Heart left ventricle (tissue), 16 donors: ENCODE results near the gene GP2. TPM values are rescaled to one million over a fixed set of nuclear protein-coding genes. Genes with fewer than 3 reads are reported as not detected.
"Not testable (repeated sequence)": the region's sequence is repeated elsewhere in the genome, so short reads cannot be mapped to it uniquely, and the experiment has no call there.

Experiments
- ATAC-seq, 4 donors: fragments of 200-7000 bp; cut with Tn5 transposase; one replicate each; pipeline ENCODE4 v1.9.1; 2020 to 2022; ENCODE audit warnings: moderate library complexity in 4 of 4, mild to moderate bottlenecking in 3 of 4, moderate number of reproducible peaks in 1 of 4
- DNase-seq, 5 donors: peaks; one replicate each; pipeline ENCODE4 v3.0.0-alpha.2; 2020
- H3K27ac ChIP-seq, 12 donors: fragments of 200-600 bp; sonication (generic) in 4 of 12; one replicate each; pipeline versions ENCODE4 v1.5.0 to v1.8.0; 2016 to 2022; ENCODE audit warnings: mild to moderate bottlenecking in 2 of 12
- H3K27me3 ChIP-seq, 9 donors: fragments of 200-600 bp; sonication (generic) in 2 of 9; one replicate each; pipeline versions ENCODE4 v1.5.1 to v1.8.0; 2016 to 2022; ENCODE audit warnings: mild to moderate bottlenecking in 3 of 9
- H3K36me3 ChIP-seq, 9 donors: fragments of 200-600 bp; sonication (generic) in 2 of 9; one replicate each; pipeline versions ENCODE4 v1.5.0 to v1.8.0; 2018 to 2022; ENCODE audit warnings: mild to moderate bottlenecking in 2 of 9
- H3K4me1 ChIP-seq, 12 donors: fragments of 200-600 bp; sonication (generic) in 4 of 12; one replicate each; pipeline versions ENCODE4 v1.5.0 to v1.8.0; 2016 to 2022; ENCODE audit warnings: mild to moderate bottlenecking in 3 of 12
- H3K4me3 ChIP-seq, 12 donors: fragments of 200-600 bp; sonication (generic) in 4 of 12; one replicate each; pipeline versions ENCODE4 v1.5.0 to v1.8.0; 2017 to 2022; ENCODE audit warnings: mild to moderate bottlenecking in 9 of 12, moderate library complexity in 4 of 12
- H3K9me3 ChIP-seq, 12 donors: fragments of 200-600 bp; sonication (generic) in 4 of 12; one replicate each; pipeline versions ENCODE4 v1.5.0 to v1.8.0; 2016 to 2022; ENCODE audit warnings: mild to moderate bottlenecking in 1 of 12
- CTCF ChIP-seq, 12 donors: fragments of 200-600 bp; sonication (generic) in 4 of 12; IDR thresholded peaks; one replicate each; pipeline versions ENCODE4 v1.5.0 to v1.8.0; 2018 to 2022; ENCODE audit warnings: antibody characterized with exemption in 12 of 12, mild to moderate bottlenecking in 5 of 12
- POLR2A ChIP-seq, 2 donors: fragments of 450-650 bp; IDR thresholded peaks; one replicate each; pipeline ENCODE4 v1.6.1; 2017; ENCODE audit warnings: antibody characterized with exemption in 2 of 2, mild to moderate bottlenecking in 2 of 2, moderate library complexity in 2 of 2
- WGBS, 4 donors: extraction: QIAGEN DNeasy Blood & Tissue Kit in 2 of 4; methylation state at CpG; one replicate each; pipeline versions ENCODE4 v1.1.5 to v1.1.7; 2013 to 2018; 5-methylcytosine and 5-hydroxymethylcytosine counted together
- intact Hi-C, 10 donors: fragments of 100-400 bp; cut with DNase I; formaldehyde crosslinking; loops; one replicate each; pipeline versions ENCODE4 v1.11.1 to v1.14.2; 2022
- polyA plus RNA-seq, 2 donors: library from polyadenylated mRNA; stranded (reverse); fragments of 200-250 nt; gene quantifications; one replicate each; pipeline ENCODE4 v1.2.3, GENCODE V29; 2013
- total RNA-seq, 9 donors: library from RNA; depleted of rRNA in 2 of 9; stranded (reverse); fragments of >200 nt in 2 of 9; fragmentation: NEBNext Ultra II Directional in 3 of 9; extraction: Animal tissue kit (Norgen Biotek cat#: 25700) in 3 of 9; gene quantifications; one replicate each; pipeline versions ENCODE4 v1.1.0 to v1.2.4, GENCODE V29; 2016 to 2023
- donor health status: ischemic (EF 13 %, LVEDD 7.1; RV severe dilation, severe dysfunction).
- donor health status: healthy with polysubstance abuse.
- donor health status: DM: no; HTN: yes; CAD: no.
- donor health status: DM: no; HTN: no; CAD: no.
- donor health status: ischemic (EF 25% LVEDD 6.9; RV normal size, moderate dysfunction).
- donor health status: ischemic (EF 25% LVEDD 5.7; RV mildly dilated, moderate dysfunction).
- donor health status: healthy.
- donor health status: DM: yes; HTN: yes; CAD: no.
- donor health status: ischemic (EF 35%, LVEDD 5.7; RV mildly dilated, moderate dysfunction).
- donor health status: nonischemic (EF 11% LVEDD 7.7; RV severe dilation, severe dysfunction).
- donor health status: DM: yes; HTN: yes; CAD: no.
- donor health status: PGD.
- donor health status: ischemic (EF 29% LVEDD 5.4; RV normal size, mild dysfunction).
- donor health status: nonischemic (EF 23%, LVEDD 6.1; RV moderate dilation, normal function).

Gene GP2
- total and polyA plus RNA-seq, 11 donors, result 0.22 to 4.0 (median 2.5) TPM; not detected in 5

GRCh38 chr16:20325005-20325404, 2.3 kb downstream of the GP2 start:
- no peak for DNase-seq
- no peaks in the 10 kb centered on the region for H3K36me3 ChIP-seq
- H3K27ac ChIP-seq, result no peak overlapping the region
- 48 to 73% (median 64%) methylated on average over 3 of the region's 3 CpGs for WGBS, 4 donors
- intact Hi-C loops, result no loop called here
- no peaks in the 10 kb centered on the region for H3K9me3 ChIP-seq
- no peaks in the 10 kb centered on the region for H3K4me1 ChIP-seq
- peaks cover 0 to 8% (median 0%) of the 10 kb centered on the region in 9 donors for H3K27me3 ChIP-seq
- ATAC-seq, result no peak
- TF ChIP-seq CTCF (IDR thresholded peaks at IDR 0.05), result no peak
- TF ChIP-seq POLR2A (IDR thresholded peaks at IDR 0.05), result no peak
- H3K4me3 ChIP-seq, result no peak overlapping the region

GRCh38 chr16:20323591-20324117, 3.7 kb downstream of the GP2 start:
- DNase-seq (no peak), ATAC-seq (no peak)
- no peak overlapping the region for H3K27ac ChIP-seq
- no peak overlapping the region for H3K4me3 ChIP-seq
- H3K9me3 ChIP-seq, result no peaks in the 10 kb centered on the region
- intact Hi-C loops, result no loop called here
- WGBS, 4 donors, result 74 to 82% (median 77%) methylated on average over 9 of the region's 9 CpGs
- H3K4me1 ChIP-seq, result no peaks in the 10 kb centered on the region
- H3K27me3 ChIP-seq, result peaks cover 0 to 12% (median 0%) of the 10 kb centered on the region in 9 donors
- H3K36me3 ChIP-seq, result no peaks in the 10 kb centered on the region
- TF ChIP-seq CTCF (IDR thresholded peaks at IDR 0.05) (no peak), POLR2A (IDR thresholded peaks at IDR 0.05) (no peak)

GRCh38 chr16:20322696-20323095, 4.6 kb downstream of the GP2 start:
- H3K36me3 ChIP-seq, result no peaks in the 10 kb centered on the region
- DNase-seq, result no peak
- H3K9me3 ChIP-seq, result no peaks in the 10 kb centered on the region
- peaks cover 0 to 18% (median 3%) of the 10 kb centered on the region in 9 donors for H3K27me3 ChIP-seq
- TF ChIP-seq CTCF (IDR thresholded peaks at IDR 0.05) (no peak), POLR2A (IDR thresholded peaks at IDR 0.05) (no peak)
- no peak overlapping the region for H3K27ac ChIP-seq
- no peak overlapping the region for H3K4me3 ChIP-seq
- WGBS, 4 donors, result 82 to 92% (median 87%) methylated on average over 4 of the region's 4 CpGs
- intact Hi-C loops, result no loop called here
- H3K4me1 ChIP-seq, result no peaks in the 10 kb centered on the region
- ATAC-seq, result no peak

GRCh38 chr16:20321671-20322070, 5.6 kb downstream of the GP2 start:
- H3K27me3 ChIP-seq, result peaks cover 0 to 23% (median 3%) of the 10 kb centered on the region in 9 donors
- 60 to 85% (median 82%) methylated on average over 1 of the region's 1 CpG for WGBS, 4 donors
- ATAC-seq, result no peak

GRCh38 chr16:20321051-20321450, 6.3 kb downstream of the GP2 start:
- H3K36me3 ChIP-seq, H3K4me1 ChIP-seq, H3K27ac ChIP-seq, H3K9me3 ChIP-seq, H3K4me3 ChIP-seq, intact Hi-C loops, ATAC-seq, DNase-seq: not testable (repeated sequence)
- H3K27me3 ChIP-seq, result peaks cover 0 to 23% (median 3%) of the 10 kb centered on the region in 9 donors
- 89 to 100% (median 95%) methylated on average over 2 of the region's 2 CpGs for WGBS, 4 donors

More at GRCh38 chr16:20321671-20322070, 5.6 kb downstream of the GP2 start:
- H3K4me3 ChIP-seq, result no peak overlapping the region
- intact Hi-C loops, result no loop called here
- no peak for DNase-seq
- H3K36me3 ChIP-seq, result no peaks in the 10 kb centered on the region
- TF ChIP-seq POLR2A (IDR thresholded peaks at IDR 0.05) (no peak), CTCF (IDR thresholded peaks at IDR 0.05) (no peak)
- H3K4me1 ChIP-seq, result no peaks in the 10 kb centered on the region
- H3K27ac ChIP-seq, result no peak overlapping the region
- H3K9me3 ChIP-seq, result no peaks in the 10 kb centered on the region
